GM23248 (cell line): ENCODE measurements around the gene NUTM2G.
"Not testable (repeated sequence)": the region's sequence is repeated elsewhere in the genome, so short reads cannot be mapped to it uniquely, and the experiment has no call there.

ENCODE experiments used
- EZH2 ChIP-seq: fragments of 200-600 bp; sonication (generic); IDR thresholded peaks from 2 replicates; pipeline ENCODE4 v1.6.1; 2018; ENCODE audit warnings: antibody characterized with exemption, mild to moderate bottlenecking; ENCODE audit not compliant: insufficient read depth, poor library complexity, severe bottlenecking
- EZH2phosphoT487 ChIP-seq: fragments of 200-600 bp; sonication (generic); IDR thresholded peaks from 2 replicates; pipeline ENCODE4 v1.6.1; 2018; ENCODE audit warnings: antibody characterized with exemption, moderate library complexity, mild to moderate bottlenecking, low read depth; ENCODE audit not compliant: insufficient read depth

GRCh38 chr9:96900010-96900409 lies 28.6 kb upstream of the NUTM2G start:
- not testable (repeated sequence) for TF ChIP-seq EZH2, EZH2phosphoT487
